ENCODE measurements around the gene ABI2.
"Not testable (repeated sequence)": the region's sequence is repeated elsewhere in the genome, so short reads cannot be mapped to it uniquely, and the experiment has no call there.

ABI2 gene

DNA sequence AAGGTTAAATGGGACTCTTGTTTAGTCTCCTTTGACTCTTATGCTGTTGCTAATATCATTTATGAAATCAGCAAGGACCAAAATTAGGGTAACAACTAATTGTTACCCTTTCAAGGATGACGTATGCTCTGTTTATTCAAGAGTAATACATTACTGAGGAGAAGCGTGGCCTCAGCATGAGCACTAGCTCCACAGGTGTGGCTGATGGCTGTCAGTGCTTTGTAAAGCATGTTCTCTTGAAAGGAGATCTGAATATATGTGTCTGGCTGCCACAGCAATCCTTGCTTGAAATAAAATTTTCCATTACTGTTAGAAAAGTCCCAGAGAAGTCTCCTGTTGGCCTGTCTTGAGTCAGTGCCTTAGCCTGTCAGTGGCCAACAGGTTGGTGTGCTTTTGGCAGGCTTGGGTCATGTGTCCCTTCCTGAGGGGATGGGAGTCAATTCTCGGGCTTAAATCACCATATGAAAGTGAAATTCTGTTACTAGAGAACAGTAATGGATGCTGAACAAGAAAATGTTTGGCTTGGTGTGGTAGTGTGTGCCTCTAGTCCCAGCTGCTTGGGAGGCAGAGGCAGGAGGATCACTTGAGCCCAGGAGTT is 32.7 kb downstream of the ABI2 start:
- DNase-seq = no peak

DNA sequence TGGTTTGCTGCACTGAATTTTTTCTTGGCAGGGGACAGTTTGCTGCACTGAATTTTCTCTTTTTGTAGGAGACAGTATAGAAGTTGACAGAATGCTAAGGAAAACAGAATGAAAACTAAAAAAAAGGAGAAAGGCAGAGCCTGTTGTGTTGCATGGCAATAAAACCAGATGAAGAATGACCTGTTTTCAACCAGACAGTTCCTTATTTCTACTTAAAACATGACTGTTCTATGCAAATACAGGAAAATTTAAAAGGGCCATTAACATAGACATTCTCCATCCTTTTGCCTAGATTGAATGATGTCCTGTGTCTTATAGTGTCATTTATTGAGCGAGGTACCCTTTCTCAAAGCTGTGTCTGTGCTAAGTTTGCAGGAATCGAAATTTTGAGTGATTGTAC is 33.3 kb downstream of the ABI2 start:
- no peak for DNase-seq

- no peak for DNase-seq
Measured at GRCh38 chr2:203361922-203362321, 33.7 kb downstream of the ABI2 start.

- DNase-seq = no peak
Measured at GRCh38 chr2:203366639-203367466, 38.7 kb downstream of the ABI2 start.

GRCh38 chr2:203372706-203373105 is 44.5 kb downstream of the ABI2 start:
- DNase-seq = not testable (repeated sequence)

DNA sequence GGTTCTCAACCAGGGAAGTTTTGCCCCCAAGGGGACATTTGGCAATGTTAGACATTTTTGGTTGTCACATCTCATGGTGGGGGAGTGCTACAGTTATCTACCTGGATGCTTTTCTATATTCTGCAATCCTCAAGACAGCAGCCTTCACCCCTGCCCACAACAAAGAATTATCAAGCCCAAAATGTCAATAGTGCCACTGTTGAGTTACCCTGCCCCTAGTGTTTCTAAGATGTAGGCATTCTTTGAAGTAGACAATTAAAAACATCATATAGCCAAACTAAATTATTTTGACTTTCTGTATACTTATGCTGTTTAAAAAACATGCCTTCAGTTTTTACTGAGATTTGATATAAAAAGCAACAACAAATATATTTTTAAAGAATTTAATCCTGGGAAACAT is 48.0 kb downstream of the ABI2 start:
- DNase-seq = no peak

- DNase-seq = no peak
Measured at GRCh38 chr2:203379156-203379555, 51.0 kb downstream of the ABI2 start.

DNA sequence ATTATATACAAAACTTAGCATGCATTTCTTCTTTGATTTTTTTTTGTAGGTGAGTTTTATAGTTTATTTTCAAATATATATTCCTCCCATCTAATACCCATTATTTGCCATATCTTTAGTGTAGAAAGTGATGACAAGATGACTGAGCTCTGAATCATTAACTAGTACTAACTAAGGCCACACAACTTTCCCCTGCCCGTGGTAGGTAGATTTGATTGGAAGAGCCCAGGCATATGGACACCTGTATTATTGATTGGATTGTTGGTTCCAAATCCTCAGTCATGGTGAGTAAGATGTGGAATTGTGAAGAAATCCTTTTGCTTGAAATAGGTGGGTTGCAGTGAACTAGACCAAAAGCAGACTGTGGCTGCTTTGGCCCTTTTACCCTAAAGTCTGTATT is 54.8 kb downstream of the ABI2 start:
- DNase-seq = no peak

GRCh38 chr2:203388153-203388552 is 60.0 kb downstream of the ABI2 start:
- DNase-seq = not testable (repeated sequence)

DNA sequence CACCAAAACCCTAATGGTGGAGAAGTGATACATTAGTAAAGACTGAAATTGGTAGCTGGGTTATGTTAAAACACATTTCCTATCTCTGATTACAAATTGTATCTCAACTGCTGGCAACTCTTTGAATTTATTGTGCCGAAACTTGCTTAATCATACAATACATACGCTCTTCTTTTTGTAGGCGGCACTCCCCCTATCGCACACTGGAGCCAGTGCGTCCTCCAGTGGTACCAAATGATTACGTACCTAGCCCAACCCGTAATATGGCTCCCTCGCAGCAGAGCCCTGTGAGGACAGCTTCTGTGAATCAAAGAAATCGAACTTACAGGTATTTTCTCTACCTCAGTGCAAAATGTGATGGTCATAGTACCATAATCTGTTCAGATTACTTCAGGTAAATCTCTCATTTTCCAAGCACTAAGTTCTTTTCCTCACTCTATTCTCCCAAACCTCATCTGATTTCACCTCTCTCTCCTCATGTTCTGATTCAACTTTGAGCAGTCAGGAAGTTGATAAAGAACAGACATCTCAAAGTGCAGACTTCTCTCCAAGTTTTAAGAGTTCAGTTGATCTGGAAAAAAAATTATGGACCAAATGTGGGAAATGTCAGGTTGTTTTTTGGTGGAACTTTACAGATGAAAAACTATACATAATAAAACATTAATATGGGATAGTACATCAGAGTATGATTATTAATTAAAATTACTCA is 66.5 kb downstream of the ABI2 start:
- DNase-seq = no peak

DNA sequence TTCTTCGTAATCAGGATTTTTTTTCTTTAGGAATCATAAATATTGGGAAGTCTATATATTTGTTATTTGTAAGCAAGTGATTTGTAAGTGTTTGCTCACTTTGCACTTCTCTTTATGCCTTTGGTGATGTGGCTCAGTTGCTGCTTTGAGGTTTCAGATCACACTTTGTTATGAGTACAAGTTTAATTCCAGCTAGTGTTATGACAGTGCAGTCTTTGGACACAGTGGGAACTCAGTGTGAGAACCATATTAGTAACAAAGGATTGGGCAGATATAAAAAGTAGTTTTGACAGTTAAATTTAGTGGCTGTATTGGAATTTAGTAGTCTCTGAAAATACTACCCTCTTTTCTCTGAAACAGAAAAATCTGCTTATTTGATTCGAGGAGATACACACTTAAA is 67.7 kb downstream of the ABI2 start:
- DNase-seq = no peak

DNA sequence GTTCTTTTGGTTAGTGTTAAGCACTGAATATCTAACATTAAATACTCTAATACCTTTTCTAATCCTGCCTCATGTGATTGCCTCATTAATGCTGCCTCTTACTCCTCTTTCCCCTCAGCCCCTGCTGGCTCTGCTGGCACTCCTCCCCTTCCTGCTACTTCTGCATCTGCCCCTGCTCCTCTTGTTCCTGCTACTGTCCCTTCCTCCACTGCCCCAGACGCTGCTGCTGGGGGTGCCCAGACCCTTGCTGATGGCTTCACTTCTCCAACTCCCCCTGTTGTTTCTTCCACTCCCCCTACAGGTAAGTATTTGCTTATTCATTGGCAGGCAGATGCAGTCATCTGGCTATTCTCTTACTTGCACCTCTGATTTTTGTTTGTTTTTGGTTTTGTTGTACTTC is 68.5 kb downstream of the ABI2 start:
- no peak for DNase-seq

GRCh38 chr2:203399031-203399430 is 70.8 kb downstream of the ABI2 start:
- no peak for DNase-seq

GRCh38 chr2:203400805-203401585 is 72.8 kb downstream of the ABI2 start:
- no peak for DNase-seq

DNA sequence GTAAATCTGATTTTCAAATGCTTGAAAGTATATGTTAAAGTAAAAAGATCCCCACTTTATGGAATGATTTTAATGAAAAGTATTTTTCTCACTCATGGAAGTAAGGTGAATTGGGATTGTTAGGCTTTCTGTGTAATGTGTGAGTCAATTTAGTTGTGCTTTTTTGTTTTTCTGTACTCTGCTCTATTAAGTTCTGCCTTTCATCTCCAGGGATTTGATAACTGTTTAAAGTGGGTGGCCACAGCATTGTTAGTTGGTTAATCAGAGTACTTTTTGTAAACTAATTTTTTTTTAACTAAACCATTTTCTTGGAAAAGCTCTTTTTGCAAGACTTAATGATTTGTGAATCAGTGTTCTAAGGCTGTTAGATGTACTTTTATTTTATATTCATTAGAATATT is 76.8 kb downstream of the ABI2 start:
- no peak for DNase-seq

- DNase-seq = no peak
Measured at GRCh38 chr2:203407496-203407895, 79.3 kb downstream of the ABI2 start.

DNA sequence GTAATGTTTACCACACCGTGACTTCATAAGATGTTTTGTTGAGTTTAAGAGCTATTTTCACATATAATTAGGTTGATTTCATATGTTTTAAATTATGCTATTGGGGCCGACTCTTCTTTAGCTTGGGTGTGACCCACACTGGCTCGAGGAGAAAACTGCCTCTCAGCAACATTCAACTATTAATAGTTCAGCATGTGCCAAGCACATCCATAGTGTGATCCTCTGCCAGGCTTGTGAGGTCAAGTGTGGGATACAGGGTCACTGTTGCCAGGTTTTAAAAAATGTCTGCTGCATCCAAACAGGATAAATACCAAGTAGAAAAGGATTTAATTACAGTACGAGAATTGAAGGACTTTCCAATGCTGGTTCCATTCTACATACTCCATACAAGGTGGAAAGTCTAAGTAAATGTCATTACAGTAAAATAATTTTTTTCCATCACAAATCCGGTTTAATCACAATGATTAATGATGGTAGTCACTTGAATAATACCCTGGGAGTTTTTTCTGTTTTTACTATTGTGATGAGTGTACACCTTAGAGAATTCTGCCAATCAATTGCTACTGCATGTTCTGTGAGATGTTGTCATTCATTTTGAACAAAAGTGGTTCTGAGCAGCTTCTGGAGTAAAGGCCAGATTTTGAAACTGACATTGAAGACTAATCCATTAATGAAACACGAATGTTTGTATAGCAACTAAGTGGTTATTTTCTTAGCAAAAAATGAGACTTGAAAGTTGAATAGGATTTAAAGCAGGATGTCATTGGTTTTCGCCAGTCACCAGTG is 84.5 kb downstream of the ABI2 start:
- DNase-seq = no peak

- no peak for DNase-seq
Measured at GRCh38 chr2:203413796-203414195, 85.6 kb downstream of the ABI2 start.

DNA sequence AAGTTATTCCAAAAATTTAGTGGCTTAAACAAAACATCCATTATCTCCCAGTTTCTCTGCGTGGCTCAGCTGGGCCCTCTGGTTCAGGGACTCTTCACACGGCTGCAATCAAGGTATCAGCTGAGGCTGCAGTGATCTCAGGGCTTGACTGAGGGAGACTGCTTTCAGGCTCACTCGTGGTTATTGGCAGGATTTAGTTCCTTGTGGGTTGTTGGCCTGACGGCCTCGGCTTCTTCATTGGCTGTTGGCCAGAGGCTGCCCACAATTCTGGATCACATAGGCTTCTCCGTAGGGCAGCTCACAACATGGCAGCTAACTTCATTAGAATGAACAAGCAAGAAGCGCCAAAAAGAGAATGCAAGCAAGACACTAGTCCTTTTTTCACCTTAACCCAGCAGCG is 90.1 kb downstream of the ABI2 start:
- no peak for DNase-seq

GRCh38 chr2:203427061-203427460 is 98.9 kb downstream of the ABI2 start:
- no peak for DNase-seq

GRCh38 chr2:203429643-203430042 is 101.4 kb downstream of the ABI2 start:
- DNase-seq = not testable (repeated sequence)

GRCh38 chr2:203431391-203432185 is 103.4 kb downstream of the ABI2 start:
- no peak for DNase-seq

All from NCI-H187 treated with DMSO at 0.1 percent for 48 hours (cell line).